H1 (cell line): ENCODE data around the gene MELK. TPM values are rescaled to one million over a fixed set of nuclear protein-coding genes. Genes with fewer than 3 reads are reported as not detected.

Source experiments
- CTCF ChIA-PET: fragments of 300-600 bp; sonication (Branson Sonifier 250); formaldehyde crosslinking; loops from one replicate; lab custom pipeline; 2021; ENCODE audit not compliant: partially characterized antibody; lab: Charles Lee
- POLR2A ChIA-PET: fragments of 300-600 bp; sonication (Branson Sonifier 250); formaldehyde crosslinking; loops from one replicate; lab custom pipeline; 2021; ENCODE audit warnings: inconsistent platforms; ENCODE audit not compliant: partially characterized antibody; lab: Charles Lee
- DNase-seq, 2 experiments: peaks; one replicate each; pipeline versions ENCODE4 v3.0.0 to v3.0.0-alpha.2; 2010 to 2022; ENCODE audit warnings: low spot score in 2 of 2, low read depth in 1 of 2, mixed read lengths in 1 of 2
- FAIRE-seq: peaks from 2 replicates; lab custom pipeline; 2011; peaks lifted over from hg19 to GRCh38; lab: Jason Lieb, UNC
- H2AFZ ChIP-seq: 2 replicates; pipeline ENCODE4 v1.8.1; 2012; ENCODE audit warnings: low read length, inconsistent platforms
- H2AK5ac ChIP-seq: 2 replicates; pipeline ENCODE4 v1.6.1; 2013; ENCODE audit warnings: low read depth, low read length
- H2BK120ac ChIP-seq: replicated peaks from 2 replicates; pipeline ENCODE3; 2013; ENCODE audit warnings: low read depth, low read length, inconsistent platforms
- H2BK12ac ChIP-seq: 2 replicates; pipeline ENCODE4 v1.6.1; 2013; ENCODE audit warnings: low read depth, low read length
- H2BK15ac ChIP-seq: 2 replicates; pipeline ENCODE4 v1.6.1; 2013; ENCODE audit warnings: low read length
- H2BK20ac ChIP-seq: 2 replicates; pipeline ENCODE4 v1.6.1; 2013; ENCODE audit warnings: low read length
- H2BK5ac ChIP-seq: 2 replicates; pipeline ENCODE4 v1.6.1; 2013; ENCODE audit warnings: low read depth, low read length
- H3K14ac ChIP-seq: 2 replicates; pipeline ENCODE4 v1.6.1; 2013; ENCODE audit warnings: inconsistent platforms; ENCODE audit not compliant: insufficient read length
- H3K18ac ChIP-seq: 2 replicates; pipeline ENCODE4 v1.6.1; 2013; ENCODE audit warnings: low read length; ENCODE audit errors: extremely low read depth
- H3K23ac ChIP-seq: 2 replicates; pipeline ENCODE4 v1.6.1; 2013; ENCODE audit warnings: inconsistent platforms; ENCODE audit not compliant: insufficient read length
- H3K23me2 ChIP-seq: 2 replicates; pipeline ENCODE4 v1.6.1; 2013; ENCODE audit warnings: low read depth, low read length
- H3K27ac ChIP-seq: 2 replicates; pipeline ENCODE4 v1.6.1; 2011; ENCODE audit warnings: low read depth, low read length, inconsistent platforms
- H3K27me3 ChIP-seq, 4 experiments: replicated peaks in 1 of 4; 1 replicate in 1 of 4; 2 replicates in 3 of 4; pipeline versions ENCODE4 v1.6.1 to v1.8.1; 2011 to 2013; ENCODE audit warnings: low read length in 3 of 4, mild to moderate bottlenecking in 3 of 4, inconsistent platforms in 2 of 4, mixed read lengths in 2 of 4, moderate library complexity in 1 of 4; ENCODE audit not compliant: control insufficient read depth in 3 of 4, insufficient read depth in 3 of 4; ENCODE audit errors: extremely low read depth in 1 of 4
- H3K36me3 ChIP-seq, 4 experiments: 2 replicates each; pipeline versions ENCODE4 v1.6.1 to v1.8.1; 2011 to 2013; ENCODE audit warnings: mild to moderate bottlenecking in 4 of 4, low read length in 3 of 4, moderate library complexity in 2 of 4, control low read depth in 1 of 4, inconsistent platforms in 1 of 4; ENCODE audit not compliant: insufficient read depth in 4 of 4, control insufficient read depth in 2 of 4
- H3K4ac ChIP-seq: replicated peaks from 2 replicates; pipeline ENCODE3; 2013; ENCODE audit warnings: low read length, low read depth, mixed read lengths, inconsistent platforms; ENCODE audit not compliant: insufficient read length
- H3K4me1 ChIP-seq, 4 experiments: replicated peaks in 1 of 4; 1 replicate in 1 of 4; 2 replicates in 3 of 4; pipeline versions ENCODE4 v1.6.1 to v1.8.1; 2011 to 2013; ENCODE audit warnings: low read length in 3 of 4, inconsistent platforms in 2 of 4, mixed read lengths in 1 of 4; ENCODE audit not compliant: insufficient read depth in 4 of 4, control insufficient read depth in 3 of 4
- H3K4me2 ChIP-seq, 2 experiments: 2 replicates each; pipeline versions ENCODE4 v1.6.1 to v1.8.1; 2011 to 2013; ENCODE audit warnings: low read depth in 2 of 2, low read length in 2 of 2, control low read depth in 1 of 2, inconsistent platforms in 1 of 2, mild to moderate bottlenecking in 1 of 2; ENCODE audit not compliant: insufficient read depth in 1 of 2
- H3K4me3 ChIP-seq, 4 experiments: fragments of 200-600, 300-600 bp in 1 of 4; sonication (generic), shearing (Covaris generic), sonication (Bioruptor Twin) in 1 of 4; 2 replicates each; pipeline versions ENCODE4 v1.5.1 to v1.8.1; 2011 to 2016; ENCODE audit warnings: low read length in 4 of 4, low read depth in 3 of 4, control low read depth in 2 of 4, inconsistent platforms in 2 of 4, mild to moderate bottlenecking in 2 of 4, mixed read lengths in 1 of 4, moderate library complexity in 1 of 4; ENCODE audit not compliant: insufficient read depth in 2 of 4; ENCODE audit errors: extremely low read depth in 1 of 4
- H3K56ac ChIP-seq: replicated peaks from 2 replicates; pipeline ENCODE3; 2013; ENCODE audit warnings: low read depth, mild to moderate bottlenecking, mixed read lengths, low read length, inconsistent platforms; ENCODE audit not compliant: insufficient read length
- H3K79me1 ChIP-seq: 2 replicates; pipeline ENCODE4 v1.6.1; 2013; ENCODE audit warnings: low read depth, low read length, control low read depth
- H3K79me2 ChIP-seq, 2 experiments: 2 replicates each; pipeline versions ENCODE4 v1.6.1 to v1.8.1; 2012 to 2013; ENCODE audit warnings: low read length in 2 of 2, mild to moderate bottlenecking in 2 of 2, inconsistent platforms in 1 of 2; ENCODE audit not compliant: insufficient read depth in 2 of 2, control insufficient read depth in 1 of 2
- H3K9ac ChIP-seq, 4 experiments: replicated peaks in 1 of 4; 1 replicate in 1 of 4; 2 replicates in 3 of 4; pipeline versions ENCODE4 v1.6.1 to v1.8.1; 2011 to 2013; ENCODE audit warnings: low read depth in 3 of 4, low read length in 3 of 4, control low read depth in 2 of 4, mild to moderate bottlenecking in 2 of 4, moderate library complexity in 2 of 4, inconsistent platforms in 1 of 4; ENCODE audit errors: extremely low read depth in 1 of 4
- H3K9me3 ChIP-seq, 2 experiments: 2 replicates each; pipeline versions ENCODE4 v1.6.1 to v1.8.1; 2012 to 2013; ENCODE audit warnings: mild to moderate bottlenecking in 2 of 2, moderate library complexity in 2 of 2, control low read depth in 1 of 2, inconsistent platforms in 1 of 2, low read depth in 1 of 2, low read length in 1 of 2, mixed read lengths in 1 of 2; ENCODE audit not compliant: insufficient read depth in 2 of 2
- H4K20me1 ChIP-seq, 2 experiments: replicated peaks in 1 of 2; 2 replicates each; pipeline versions ENCODE3 to v1.8.1; 2011 to 2013; ENCODE audit warnings: inconsistent platforms in 2 of 2, low read length in 2 of 2, mild to moderate bottlenecking in 1 of 2; ENCODE audit not compliant: insufficient read depth in 2 of 2, control insufficient read depth in 1 of 2
- H4K5ac ChIP-seq: 2 replicates; pipeline ENCODE4 v1.6.1; 2013; ENCODE audit warnings: low read length, low read depth, mixed read lengths, inconsistent platforms; ENCODE audit not compliant: insufficient read length
- H4K8ac ChIP-seq: 2 replicates; pipeline ENCODE4 v1.8.0; 2013; ENCODE audit warnings: mild to moderate bottlenecking, moderate library complexity, low read length, inconsistent platforms; ENCODE audit not compliant: insufficient read depth; ENCODE audit errors: extremely low read depth
- H4K91ac ChIP-seq: replicated peaks from 2 replicates; pipeline ENCODE3; 2013; ENCODE audit warnings: low read length, mixed read lengths, inconsistent platforms; ENCODE audit not compliant: insufficient read length
- ATF3 ChIP-seq: IDR thresholded peaks from 2 replicates; pipeline ENCODE4 v1.6.1; 2011; ENCODE audit warnings: low read depth, mild to moderate bottlenecking, low read length; ENCODE audit not compliant: insufficient read depth
- CBX5 ChIP-seq: fragments of 300-800, 300-1000 bp; sonication (generic); IDR thresholded peaks from 2 replicates; pipeline ENCODE4 v1.7.1; 2016; ENCODE audit warnings: antibody characterized with exemption, low read length, low read depth
- CBX8 ChIP-seq: fragments of 300-800, 300-1000 bp; sonication (generic); IDR thresholded peaks from 2 replicates; pipeline ENCODE4 v1.7.1; 2016; ENCODE audit warnings: low read depth, low read length, borderline replicate concordance
- HDAC6 ChIP-seq: IDR thresholded peaks from one replicate; pipeline ENCODE4 v1.7.1; 2012; ENCODE audit warnings: low read depth, mild to moderate bottlenecking, inconsistent platforms, low read length, moderate library complexity
- NANOG ChIP-seq: IDR thresholded peaks from 2 replicates; pipeline ENCODE4 v1.6.1; 2011; ENCODE audit warnings: low read length, low read depth, mild to moderate bottlenecking, inconsistent platforms; ENCODE audit not compliant: insufficient read depth, poor library complexity, severe bottlenecking
- NRF1 ChIP-seq: IDR thresholded peaks from 2 replicates; pipeline ENCODE4 v1.6.1; 2011; ENCODE audit warnings: mild to moderate bottlenecking, low read depth, low read length, improper control_type of control experiment
- POLR2AphosphoS5 ChIP-seq: IDR thresholded peaks from 2 replicates; pipeline ENCODE4 v1.6.1; 2011; ENCODE audit warnings: low read depth, low read length
- RNF2 ChIP-seq: fragments of 200-900, 300-1000 bp; sonication (generic); IDR thresholded peaks from 2 replicates; pipeline ENCODE4 v1.7.1; 2016; ENCODE audit warnings: borderline replicate concordance, low read depth, mild to moderate bottlenecking, antibody characterized with exemption, low read length; ENCODE audit not compliant: poor library complexity, severe bottlenecking; ENCODE audit errors: missing control alignments
- SAP30 ChIP-seq: fragments of 300-600 bp; sonication (generic); IDR thresholded peaks from 2 replicates; pipeline ENCODE4 v1.7.1; 2012; ENCODE audit warnings: low read length, moderate library complexity, mild to moderate bottlenecking, inconsistent platforms; ENCODE audit not compliant: insufficient read depth, insufficient replicate concordance
- SP4 ChIP-seq: IDR thresholded peaks from 2 replicates; pipeline ENCODE4 v1.6.1; 2012; ENCODE audit warnings: low read length, inconsistent platforms
- TAF7 ChIP-seq: optimal IDR thresholded peaks from 2 replicates; pipeline ENCODE3; 2011; ENCODE audit warnings: low read depth, mild to moderate bottlenecking, inconsistent platforms, low read length, moderate library complexity, borderline replicate concordance
- TEAD4 ChIP-seq: IDR thresholded peaks from 2 replicates; pipeline ENCODE4 v1.6.1; 2012; ENCODE audit warnings: low read depth, low read length, inconsistent platforms, mixed read lengths
- ZNF274 ChIP-seq: IDR thresholded peaks from 2 replicates; pipeline ENCODE4 v1.7.0; 2012; ENCODE audit warnings: low read length, borderline replicate concordance; ENCODE audit errors: extremely low read depth
- WGBS, 2 experiments: shearing (Covaris generic) in 1 of 2; methylation state at CpG; one replicate each; pipeline versions ENCODE4 v1.1.6 to v1.1.7; 2013 to 2015; ENCODE audit warnings: low lambda C conversion rate in 2 of 2, mixed read lengths in 2 of 2, inconsistent platforms in 1 of 2, low coverage in 1 of 2, missing lambda C conversion rate in 1 of 2; ENCODE audit not compliant: insufficient replicate concordance in 2 of 2, insufficient coverage in 1 of 2, insufficient read length in 1 of 2; ENCODE audit errors: extremely low coverage in 1 of 2, missing lambda C conversion rate in 1 of 2; 5-methylcytosine and 5-hydroxymethylcytosine counted together
- polyA plus RNA-seq, 7 experiments: library from polyadenylated mRNA; depleted of rRNA in 3 of 7; stranded (reverse) in 5 of 7; unstranded in 2 of 7; fragments of >200 nt in 5 of 7; fragments of 200-250 nt in 2 of 7; gene quantifications; 1 replicate in 5 of 7; 2 replicates in 1 of 7; 4 replicates in 1 of 7; pipeline versions ENCODE4 v1.2.1 to v1.2.3, GENCODE V29; 2011 to 2013; ENCODE audit warnings: missing spikeins in 2 of 7, mixed read lengths in 2 of 7
- total RNA-seq: library from RNA; stranded (reverse); fragmentation: NEBNext Ultra II Directional; extraction: Animal tissue kit (Norgen Biotek cat#: 25700); gene quantifications from 2 replicates; pipeline ENCODE4 v1.2.1, GENCODE V29; 2021

MELK gene
- total and polyA plus RNA-seq, 2 of the 8 experiments (the other 6 are each of a cell fraction or from before 2014, with no cell fraction given): 26.2 to 53.1 TPM

GRCh38 chr9:36656842-36657241 lies 84.1 kb downstream of the MELK start:
- no peak overlapping the region for H3K4ac ChIP-seq
- FAIRE-seq (no peak), DNase-seq (no peak)
- peaks cover 0 to 28% (median 15%) of the 10 kb centered on the region in 4 experiments for H3K36me3 ChIP-seq
- H4K8ac ChIP-seq: no peak overlapping the region
- no peak overlapping the region for H4K5ac ChIP-seq
- no peak overlapping the region for H2BK12ac ChIP-seq
- no peak overlapping the region for H3K9ac ChIP-seq
- H2BK5ac ChIP-seq: no peak overlapping the region
- H2BK15ac ChIP-seq: no peak overlapping the region
- no peaks in the 10 kb centered on the region for H3K4me1 ChIP-seq
- H3K9me3 ChIP-seq: no peaks in the 10 kb centered on the region
- no peak overlapping the region for H3K27ac ChIP-seq
- ChIA-PET POLR2A (no interaction called here), CTCF (interaction anchor here (1.2 kb wide), 1 partner anchor 32 kb away, joined by 3 read pairs; no protein-coding TSS in a partner anchor)
- no peak overlapping the region for H3K4me3 ChIP-seq
- no peaks in the 10 kb centered on the region for H3K23me2 ChIP-seq
- no peak overlapping the region for H3K4me2 ChIP-seq
- H3K18ac ChIP-seq: no peak overlapping the region
- H2BK120ac ChIP-seq: no peak overlapping the region
- H2AK5ac ChIP-seq: no peak overlapping the region
- no peak overlapping the region for H3K56ac ChIP-seq
- no peak overlapping the region for H2AFZ ChIP-seq
- H3K79me2 ChIP-seq: no peaks in the 10 kb centered on the region
- WGBS, 2 experiments: 88% methylated on average over 7 of the region's 7 CpGs; no CpG with 5 or more reads in 1 of the 2 experiments
- no peaks in the 10 kb centered on the region for H4K20me1 ChIP-seq
- no peak overlapping the region for H3K23ac ChIP-seq
- no peak overlapping the region for H3K14ac ChIP-seq
- H4K91ac ChIP-seq: no peak overlapping the region
- no peaks in the 10 kb centered on the region for H3K27me3 ChIP-seq
- no peaks in the 10 kb centered on the region for H3K79me1 ChIP-seq
- H2BK20ac ChIP-seq: no peak overlapping the region
- no peak for TF ChIP-seq RNF2
- TF ChIP-seq HDAC6: no peak
- no peak for TF ChIP-seq NANOG
- no peak for TF ChIP-seq CBX5
- TF ChIP-seq SAP30: no peak
- TF ChIP-seq NRF1: no peak
- no peak for TF ChIP-seq POLR2AphosphoS5
- no peak for TF ChIP-seq TAF7
- no peak for TF ChIP-seq TEAD4
- TF ChIP-seq SP4: no peak
- TF ChIP-seq CBX8: no peak
- no peak for TF ChIP-seq ATF3
- no peak for TF ChIP-seq ZNF274
